GM12878 (cell line): ENCODE measurements around the gene UBC. TPM values are rescaled to one million over a fixed set of nuclear protein-coding genes. Genes with fewer than 3 reads are reported as not detected.

Experiments used
- CBX3 ChIP-seq: fragments of 200-600 bp; sonication (generic); IDR thresholded peaks from 2 replicates; pipeline ENCODE4 v1.6.1; 2016; ENCODE audit warnings: low read depth, borderline replicate concordance
- CHD4 ChIP-seq: fragments of 200-600 bp; sonication (generic); IDR thresholded peaks from 2 replicates; pipeline ENCODE4 v1.6.1; 2016; ENCODE audit warnings: mild to moderate bottlenecking
- CREB1 ChIP-seq: IDR thresholded peaks from 2 replicates; pipeline ENCODE4 v1.6.1; 2012; ENCODE audit warnings: low read depth, mild to moderate bottlenecking, inconsistent platforms
- E2F4 ChIP-seq: IDR thresholded peaks from 2 replicates; pipeline ENCODE4 v1.6.1; 2012; ENCODE audit warnings: low read depth, low read length, improper control_type of control experiment
- KLF5 ChIP-seq: fragments of 450-650 bp; IDR thresholded peaks from 2 replicates; pipeline ENCODE4 v1.6.1; 2014; ENCODE audit warnings: mild to moderate bottlenecking; ENCODE audit not compliant: partially characterized antibody
- MAX ChIP-seq: IDR thresholded peaks from 2 replicates; pipeline ENCODE4 v1.6.1; 2012; ENCODE audit warnings: low read depth, low read length, improper control_type of control experiment
- MEF2B ChIP-seq: fragments of 450-650 bp; IDR thresholded peaks from 2 replicates; pipeline ENCODE4 v1.6.1; 2018; ENCODE audit warnings: mild to moderate bottlenecking, moderate library complexity; ENCODE audit not compliant: partially characterized antibody, poor library complexity, severe bottlenecking
- NR2C1 ChIP-seq: fragments of 450-650 bp; IDR thresholded peaks from 2 replicates; pipeline ENCODE4 v1.6.1; 2017; ENCODE audit warnings: antibody characterized with exemption, mild to moderate bottlenecking, moderate library complexity
- PAX5 ChIP-seq: IDR thresholded peaks from 2 replicates; pipeline ENCODE4 v1.6.1; 2011; ENCODE audit warnings: low read depth, low read length, borderline replicate concordance
- PAX8 ChIP-seq: fragments of 450-650 bp; IDR thresholded peaks from 2 replicates; pipeline ENCODE4 v1.6.1; 2017; ENCODE audit warnings: mild to moderate bottlenecking, moderate library complexity
- PKNOX1 ChIP-seq: fragments of 450-650 bp; IDR thresholded peaks from 2 replicates; pipeline ENCODE4 v1.6.1; 2016; ENCODE audit warnings: mild to moderate bottlenecking
- POU2F2 ChIP-seq: IDR thresholded peaks from 3 replicates; pipeline ENCODE4 v1.6.1; 2011; ENCODE audit warnings: low read depth, mild to moderate bottlenecking, low read length, borderline replicate concordance
- PRDM15 ChIP-seq: fragments of 450-650 bp; formaldehyde crosslinking; IDR thresholded peaks from 2 replicates; pipeline ENCODE4 v1.4.0; 2020; ENCODE audit warnings: mild to moderate bottlenecking, moderate library complexity
- SIN3A ChIP-seq: IDR thresholded peaks from 2 replicates; pipeline ENCODE4 v1.6.1; 2012; ENCODE audit warnings: low read depth, low read length, improper control_type of control experiment
- TARDBP ChIP-seq: IDR thresholded peaks from 2 replicates; pipeline ENCODE4 v1.6.1; 2016; ENCODE audit warnings: borderline replicate concordance
- YBX1 ChIP-seq: fragments of 450-650 bp; IDR thresholded peaks from 2 replicates; pipeline ENCODE4 v1.6.1; 2016; ENCODE audit warnings: antibody characterized with exemption
- ZBTB11 ChIP-seq: fragments of 450-650 bp; formaldehyde crosslinking; IDR thresholded peaks from 2 replicates; pipeline ENCODE4 v1.5.0; 2022; ENCODE audit warnings: mild to moderate bottlenecking, missing genetic modification characterization
- ZBTB33 ChIP-seq: fragments of 450-650 bp; IDR thresholded peaks from 2 replicates; pipeline ENCODE4 v1.6.1; 2017; ENCODE audit warnings: mild to moderate bottlenecking
- ZNF384 ChIP-seq: IDR thresholded peaks from 2 replicates; pipeline ENCODE4 v1.6.1; 2012; ENCODE audit warnings: low read depth, mild to moderate bottlenecking, low read length, improper control_type of control experiment, borderline replicate concordance
- ZNF622 ChIP-seq: fragments of 450-650 bp; IDR thresholded peaks from 2 replicates; pipeline ENCODE4 v1.6.1; 2017; ENCODE audit warnings: mild to moderate bottlenecking, inconsistent platforms
- polyA plus RNA-seq, 11 experiments: library from polyadenylated mRNA; depleted of rRNA in 4 of 11; unstranded in 6 of 11; stranded (reverse) in 5 of 11; fragments of >200 nt; fragmentation: Nextera tagmentation in 4 of 11; fragmentation: Illumina TruSeq in 1 of 11; extraction: Ambion mirVana in 4 of 11; extraction: Trizol in 1 of 11; gene quantifications; 1 replicate in 1 of 11; 2 replicates in 10 of 11; pipeline versions ENCODE4 v1.2.1 to v1.2.3, GENCODE V29; 2011 to 2016; ENCODE audit warnings: inconsistent platforms in 2 of 11, missing spikeins in 2 of 11, low read depth in 1 of 11
- total RNA-seq, 4 experiments: library from RNA; depleted of rRNA in 3 of 4; stranded (reverse); fragments of >200 nt in 3 of 4; fragmentation: Illumina TruSeq in 1 of 4; extraction: Trizol in 1 of 4; gene quantifications; 2 replicates each; pipeline versions ENCODE4 v1.2.1 to v1.2.3, GENCODE V29; 2013 to 2021

Gene UBC
- total and polyA plus RNA-seq, 10 of the 15 experiments (the other 5 are each of a cell fraction or from before 2014, with no cell fraction given): 653 to 1,666 (median 874) TPM

- TF ChIP-seq CREB1 (no peak), ZBTB11 (CRISPR knock-in tag) (no peak), ZNF622 (no peak), KLF5 (no peak), POU2F2 (no peak), ZBTB33 (no peak), MEF2B (no peak), PKNOX1 (peak; percentile 18; the same call in 1 of the 2 replicates), PRDM15 (CRISPR knock-in tag) (no peak), CHD4 (no peak), TARDBP (no peak), PAX8 (no peak), PAX5 (no peak), ZNF384 (no peak), E2F4 (no peak), YBX1 (no peak), MAX (no peak), CBX3 (no peak), SIN3A (no peak), NR2C1 (peak; percentile 70)
Measured at GRCh38 chr12:124901003-124901402, 13.4 kb downstream of the UBC start (continued).
